IMR-90 (cell line): ENCODE data around the gene DEPDC1. TPM values are rescaled to one million over a fixed set of nuclear protein-coding genes. Genes with fewer than 3 reads are reported as not detected.

Source experiments
- ATAC-seq: fragments of 200-7000 bp; cut with Tn5 transposase; 2 replicates; pipeline ENCODE4 v1.9.1; 2020; ENCODE audit warnings: low read depth, mild to moderate bottlenecking, moderate library complexity
- BruUV-seq: library from RNA; stranded (reverse); fragments of 400-500 nt; replicated peaks from 2 replicates; lab custom pipeline; 2021; lab: Mats Ljungman, UMichigan
- CTCF ChIA-PET: fragments of 300-600 bp; formaldehyde crosslinking; extraction: SDS; loops from one replicate; lab custom pipeline; 2021; ENCODE audit warnings: antibody characterized with exemption; lab: Yijun Ruan, JAX
- POLR2A ChIA-PET: fragments of 300-600 bp; sonication (Branson Sonifier 250); formaldehyde crosslinking; loops from one replicate; lab custom pipeline; 2022; ENCODE audit warnings: antibody characterized with exemption; ENCODE audit not compliant: unreplicated experiment; lab: Charles Lee
- DNase-seq: peaks from one replicate; pipeline ENCODE4 v3.0.0; 2013
- H2AFZ ChIP-seq: replicated peaks from 2 replicates; pipeline ENCODE3; 2013; ENCODE audit warnings: low read length, mild to moderate bottlenecking; ENCODE audit not compliant: poor library complexity
- H2AK5ac ChIP-seq: 2 replicates; pipeline ENCODE4 v1.6.1; 2013; ENCODE audit warnings: low read depth, low read length, inconsistent platforms
- H2AK9ac ChIP-seq: replicated peaks from 2 replicates; pipeline ENCODE3; 2013; ENCODE audit warnings: mild to moderate bottlenecking, low read depth, low read length, moderate library complexity; ENCODE audit not compliant: poor library complexity
- H2BK120ac ChIP-seq: 2 replicates; pipeline ENCODE4 v1.6.1; 2013; ENCODE audit warnings: low read depth, low read length, inconsistent platforms
- H2BK15ac ChIP-seq: 3 replicates; pipeline ENCODE4 v1.6.1; 2013; ENCODE audit warnings: low read depth, low read length, inconsistent platforms
- H2BK20ac ChIP-seq: 2 replicates; pipeline ENCODE4 v1.6.1; 2013; ENCODE audit warnings: low read depth, mild to moderate bottlenecking, inconsistent platforms, low read length, moderate library complexity
- H2BK5ac ChIP-seq: 2 replicates; pipeline ENCODE4 v1.6.1; 2013; ENCODE audit warnings: mild to moderate bottlenecking, low read depth, low read length, inconsistent platforms; ENCODE audit not compliant: poor library complexity, severe bottlenecking
- H3K14ac ChIP-seq: replicated peaks from 2 replicates; pipeline ENCODE4 v1.6.1; 2013; ENCODE audit warnings: low read depth, low read length, inconsistent platforms
- H3K18ac ChIP-seq: 2 replicates; pipeline ENCODE4 v1.6.1; 2013; ENCODE audit warnings: low read depth, low read length, control low read depth
- H3K23ac ChIP-seq: 2 replicates; pipeline ENCODE4 v1.6.1; 2013; ENCODE audit warnings: low read depth, low read length, inconsistent platforms
- H3K27ac ChIP-seq: 2 replicates; pipeline ENCODE4 v1.5.1; 2013; ENCODE audit warnings: mild to moderate bottlenecking, control low read depth, low read length; ENCODE audit not compliant: insufficient read depth
- H3K27me3 ChIP-seq: 2 replicates; pipeline ENCODE4 v1.6.1; 2013; ENCODE audit warnings: low read length; ENCODE audit not compliant: control insufficient read depth, insufficient read depth
- H3K36me3 ChIP-seq: 2 replicates; pipeline ENCODE4 v1.6.1; 2013; ENCODE audit warnings: low read length, mixed read lengths; ENCODE audit not compliant: control insufficient read depth, insufficient read depth
- H3K4ac ChIP-seq: 2 replicates; pipeline ENCODE4 v1.6.1; 2013; ENCODE audit warnings: low read depth, low read length, inconsistent platforms
- H3K4me1 ChIP-seq: 2 replicates; pipeline ENCODE4 v1.6.1; 2013; ENCODE audit warnings: low read length, mixed read lengths; ENCODE audit not compliant: control insufficient read depth, insufficient read depth
- H3K4me2 ChIP-seq: 2 replicates; pipeline ENCODE4 v1.6.1; 2013; ENCODE audit warnings: low read depth, mild to moderate bottlenecking, control low read depth, low read length, moderate library complexity
- H3K4me3 ChIP-seq: 2 replicates; pipeline ENCODE4 v1.5.1; 2013; ENCODE audit warnings: low read depth, mild to moderate bottlenecking, control low read depth, low read length, moderate library complexity; ENCODE audit not compliant: insufficient read depth
- H3K56ac ChIP-seq: 2 replicates; pipeline ENCODE4 v1.6.1; 2013; ENCODE audit warnings: low read length, inconsistent platforms; ENCODE audit not compliant: insufficient read depth; ENCODE audit errors: extremely low read depth
- H3K79me1 ChIP-seq, 2 experiments: 2 replicates each; pipeline ENCODE4 v1.6.1; 2013; ENCODE audit warnings: low read length in 2 of 2, inconsistent platforms in 1 of 2, low read depth in 1 of 2
- H3K9ac ChIP-seq: 2 replicates; pipeline ENCODE4 v1.6.1; 2013; ENCODE audit warnings: low read depth, low read length, control low read depth
- H3K9me1 ChIP-seq: 2 replicates; pipeline ENCODE4 v1.6.1; 2013; ENCODE audit warnings: low read length, inconsistent platforms; ENCODE audit not compliant: insufficient read depth
- H3K9me3 ChIP-seq: 2 replicates; pipeline ENCODE4 v1.6.1; 2013; ENCODE audit warnings: low read length; ENCODE audit not compliant: control insufficient read depth, insufficient read depth
- H4K20me1 ChIP-seq: 2 replicates; pipeline ENCODE4 v1.6.1; 2013; ENCODE audit warnings: low read length, inconsistent platforms; ENCODE audit not compliant: insufficient read depth
- H4K5ac ChIP-seq: 2 replicates; pipeline ENCODE4 v1.6.1; 2013; ENCODE audit warnings: mild to moderate bottlenecking, low read depth, low read length, control low read depth
- H4K8ac ChIP-seq, 2 experiments: 2 replicates each; pipeline ENCODE4 v1.6.1; 2013; ENCODE audit warnings: low read depth in 2 of 2, low read length in 2 of 2, control low read depth in 1 of 2, inconsistent platforms in 1 of 2
- H4K91ac ChIP-seq: 2 replicates; pipeline ENCODE4 v1.6.1; 2013; ENCODE audit warnings: low read depth, low read length, inconsistent platforms; ENCODE audit not compliant: insufficient read depth
- CEBPB ChIP-seq: IDR thresholded peaks from 2 replicates; pipeline ENCODE4 v1.6.1; 2012; ENCODE audit warnings: low read depth, low read length, improper control_type of control experiment
- CHD1 ChIP-seq: IDR thresholded peaks from 2 replicates; pipeline ENCODE4 v1.6.1; 2012; ENCODE audit warnings: low read depth, low read length, improper control_type of control experiment
- FOS ChIP-seq: fragments of 150-350 bp; IDR thresholded peaks from 2 replicates; pipeline ENCODE4 v1.6.1; 2016; ENCODE audit warnings: low read depth, low read length
- NFE2L2 ChIP-seq: fragments of 150-350 bp; IDR thresholded peaks from 2 replicates; pipeline ENCODE4 v1.6.1; 2016; ENCODE audit warnings: low read depth, mild to moderate bottlenecking, low read length
- RAD21 ChIP-seq: IDR thresholded peaks from 2 replicates; pipeline ENCODE4 v1.6.1; 2012; ENCODE audit warnings: low read length, improper control_type of control experiment
- RFX5 ChIP-seq: IDR thresholded peaks from 2 replicates; pipeline ENCODE4 v1.8.0; 2012; ENCODE audit warnings: low read depth, mild to moderate bottlenecking, low read length, moderate library complexity
- WGBS, 2 experiments: methylation state at CpG; one replicate each; pipeline versions ENCODE4 v1.1.5 to v1.1.7; 2013; ENCODE audit warnings: missing lambda C conversion rate in 2 of 2; ENCODE audit not compliant: insufficient read length in 1 of 2; ENCODE audit errors: extremely low coverage in 2 of 2; 5-methylcytosine and 5-hydroxymethylcytosine counted together
- dilution Hi-C: fragments of 300-500 bp; cut with HindIII; formaldehyde crosslinking; loops from one replicate; pipeline ENCODE4 v1.14.3; 2018; ENCODE audit warnings: low sequenced_read_pairs; ENCODE audit not compliant: unreplicated experiment
- in situ Hi-C: fragments of 300-500 bp; cut with MboI; formaldehyde crosslinking; loops from 3 replicates; pipeline ENCODE4 v1.14.3; 2019; ENCODE audit warnings: low sequenced_read_pairs, inconsistent platforms, mixed read lengths
- intact Hi-C: fragments of 100-400 bp; cut with micrococcal nuclease; formaldehyde crosslinking; loops from 2 replicates; pipeline ENCODE4 v1.10.0; 2022
- polyA plus RNA-seq, 3 experiments: library from polyadenylated mRNA; depleted of rRNA; stranded (reverse); fragments of >200 nt; gene quantifications; 2 replicates each; pipeline ENCODE4 v1.2.3, GENCODE V29; 2012; ENCODE audit warnings: low replicate concordance in 1 of 3
- total RNA-seq: library from RNA; depleted of rRNA; stranded (reverse); fragments of >200 nt; gene quantifications from 2 replicates; pipeline ENCODE4 v1.2.3, GENCODE V29; 2012

Gene DEPDC1
- total and polyA plus RNA-seq, 2 of the 4 experiments (the other 2 are of a cell fraction), result 7.4 to 14.7 TPM

GRCh38 chr1:68433395-68433794, 63.5 kb downstream of the DEPDC1 start:
- H3K23ac ChIP-seq, result no peak overlapping the region
- no peaks in the 10 kb centered on the region for H4K20me1 ChIP-seq
- H3K4ac ChIP-seq, result no peak overlapping the region
- no peak overlapping the region for H4K91ac ChIP-seq
- H2AFZ ChIP-seq, result no peak overlapping the region
- H4K5ac ChIP-seq, result no peak overlapping the region
- H3K4me3 ChIP-seq, result no peak overlapping the region
- no peak overlapping the region for H3K27ac ChIP-seq
- no peak for DNase-seq
- H3K79me1 ChIP-seq, result no peaks in the 10 kb centered on the region
- no TSS peak for BruUV-seq
- H4K8ac ChIP-seq, result no peak overlapping the region
- POLR2A ChIA-PET, result no interaction called here
- no peaks in the 10 kb centered on the region for H3K36me3 ChIP-seq
- no peak for ATAC-seq
- in situ Hi-C loops, result no loop called here
- no peaks in the 10 kb centered on the region for H3K9me3 ChIP-seq
- TF ChIP-seq FOS, result no peak
- no peak for TF ChIP-seq RAD21
- TF ChIP-seq CEBPB, result no peak
- TF ChIP-seq RFX5, result no peak
- no peak for TF ChIP-seq CHD1
- no peak for TF ChIP-seq NFE2L2
- H3K9me1 ChIP-seq, result no peaks in the 10 kb centered on the region
- no peak overlapping the region for H2BK120ac ChIP-seq
- no peak overlapping the region for H3K9ac ChIP-seq
- H2BK15ac ChIP-seq, result no peak overlapping the region
- no peaks in the 10 kb centered on the region for H3K27me3 ChIP-seq
- CTCF ChIA-PET, result interaction anchor here (1.3 kb wide), 1 partner anchor 10 kb away, joined by 5 read pairs; no protein-coding TSS in a partner anchor
- H2BK20ac ChIP-seq, result no peak overlapping the region
- H3K4me2 ChIP-seq, result no peak overlapping the region
- WGBS, 2 experiments, result 94% methylated on average over 2 of the region's 2 CpGs; no CpG with 5 or more reads in 1 of the 2 experiments
- intact Hi-C loops, result no loop called here
- H3K18ac ChIP-seq, result no peak overlapping the region
- H2BK5ac ChIP-seq, result no peak overlapping the region
- no peak overlapping the region for H2AK9ac ChIP-seq
- H2AK5ac ChIP-seq, result no peak overlapping the region
- dilution Hi-C loops, result no loop called here
- H3K14ac ChIP-seq, result no peak overlapping the region
- peaks cover 2% of the 10 kb centered on the region for H3K4me1 ChIP-seq
- no peak overlapping the region for H3K56ac ChIP-seq
